Pons (tissue), 1 donor: ENCODE measurements around the gene SLC35F6.
A peak's percentile ranks its signal among the peaks of the same experiment; 100 is the strongest.

ENCODE experiments used
- DNase-seq: peaks from one replicate; pipeline ENCODE4 v3.0.0-alpha.2; 2016; ENCODE audit warnings: low spot score

Gene SLC35F6

GRCh38 chr2:26764078-26764887 is at the start of gene SLC35F6:
Gene SLC35F6 (plus strand): TSS chr2:26764284. CDS start chr2:26764350, 66 bp downstream.
- DNase-seq = peak; percentile 70

GRCh38 chr2:26715528-26716270 is 48.4 kb upstream of the SLC35F6 start:
- DNase-seq = no peak

GRCh38 chr2:26716340-26716739 is 47.7 kb upstream of the SLC35F6 start:
- DNase-seq = no peak

- no peak for DNase-seq
Observed at GRCh38 chr2:26716769-26717168, 47.3 kb upstream of the SLC35F6 start.

- DNase-seq = no peak
Observed at GRCh38 chr2:26717362-26717761, 46.7 kb upstream of the SLC35F6 start.

DNA sequence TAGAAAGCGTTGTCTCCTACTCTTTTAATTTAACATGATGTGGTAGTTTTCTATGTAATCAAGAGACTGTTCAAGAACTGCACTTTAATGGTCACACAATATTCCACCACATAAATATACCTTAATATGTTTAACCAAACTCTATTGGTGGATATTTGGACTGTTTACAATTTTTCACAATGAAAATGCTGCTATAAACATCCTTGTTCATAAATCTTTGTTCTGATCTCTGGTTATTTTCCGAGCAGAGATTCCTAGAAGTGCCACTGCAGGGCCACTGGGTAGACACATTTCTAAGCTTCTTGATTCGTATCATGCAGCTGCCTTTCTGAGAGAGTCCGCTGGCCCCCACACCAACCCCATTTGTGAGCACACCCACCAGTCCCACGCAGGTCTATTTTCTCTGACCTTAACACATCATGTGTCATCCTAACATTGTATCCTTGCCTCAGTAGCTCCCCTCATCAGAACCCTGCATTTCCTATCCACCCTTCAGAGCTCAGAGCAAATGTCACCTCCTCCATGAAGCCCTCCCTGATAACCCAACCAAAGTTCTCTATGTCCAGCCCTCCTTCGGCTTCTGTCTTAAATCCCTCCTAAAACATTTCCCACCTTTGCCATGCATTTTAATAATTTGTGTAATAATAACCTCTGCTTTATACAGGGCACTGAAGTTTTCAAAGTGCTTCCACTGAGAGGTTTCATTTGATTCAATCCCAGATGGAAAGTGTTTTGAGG is 45.0 kb upstream of the SLC35F6 start:
- DNase-seq = no peak

DNA sequence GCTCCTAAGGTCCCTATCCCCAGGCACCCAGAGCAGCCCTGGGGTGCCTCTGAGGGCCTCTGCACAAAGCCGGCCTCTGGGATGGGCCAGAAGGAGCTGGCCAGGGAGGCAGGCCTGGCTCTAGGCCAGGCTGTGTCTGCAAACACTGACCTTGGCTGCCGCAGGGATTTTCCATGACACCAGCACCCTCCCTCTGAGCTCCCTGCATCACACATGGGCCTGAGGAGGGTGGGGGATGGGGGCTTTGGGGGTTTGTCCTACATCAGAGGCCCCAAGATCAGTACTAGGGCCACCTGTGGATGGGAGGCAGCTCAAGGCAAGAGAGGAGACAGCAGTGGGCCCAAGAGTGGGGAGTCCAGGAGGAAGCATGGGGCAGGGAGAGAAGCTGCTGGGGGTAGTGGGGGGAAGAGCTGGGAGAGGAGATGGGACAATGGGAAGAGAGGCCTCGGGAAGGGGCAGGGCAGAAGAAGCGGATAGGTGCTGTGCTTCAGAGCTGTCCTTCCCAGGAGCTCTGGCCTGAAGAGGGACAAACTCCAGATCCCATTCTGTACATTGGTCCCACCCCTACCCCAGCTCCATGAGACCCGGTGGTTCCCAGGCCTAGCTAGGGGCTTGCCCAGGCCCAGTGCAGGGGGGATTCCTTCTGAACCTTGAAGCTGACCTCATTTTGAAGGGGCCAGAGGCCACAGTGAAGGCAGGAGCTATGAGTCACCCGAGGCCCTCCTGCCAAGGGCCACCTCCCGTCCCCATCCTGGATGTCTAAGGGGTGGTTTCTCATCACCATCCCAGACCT is 43.6 kb upstream of the SLC35F6 start:
- DNase-seq = no peak

DNA sequence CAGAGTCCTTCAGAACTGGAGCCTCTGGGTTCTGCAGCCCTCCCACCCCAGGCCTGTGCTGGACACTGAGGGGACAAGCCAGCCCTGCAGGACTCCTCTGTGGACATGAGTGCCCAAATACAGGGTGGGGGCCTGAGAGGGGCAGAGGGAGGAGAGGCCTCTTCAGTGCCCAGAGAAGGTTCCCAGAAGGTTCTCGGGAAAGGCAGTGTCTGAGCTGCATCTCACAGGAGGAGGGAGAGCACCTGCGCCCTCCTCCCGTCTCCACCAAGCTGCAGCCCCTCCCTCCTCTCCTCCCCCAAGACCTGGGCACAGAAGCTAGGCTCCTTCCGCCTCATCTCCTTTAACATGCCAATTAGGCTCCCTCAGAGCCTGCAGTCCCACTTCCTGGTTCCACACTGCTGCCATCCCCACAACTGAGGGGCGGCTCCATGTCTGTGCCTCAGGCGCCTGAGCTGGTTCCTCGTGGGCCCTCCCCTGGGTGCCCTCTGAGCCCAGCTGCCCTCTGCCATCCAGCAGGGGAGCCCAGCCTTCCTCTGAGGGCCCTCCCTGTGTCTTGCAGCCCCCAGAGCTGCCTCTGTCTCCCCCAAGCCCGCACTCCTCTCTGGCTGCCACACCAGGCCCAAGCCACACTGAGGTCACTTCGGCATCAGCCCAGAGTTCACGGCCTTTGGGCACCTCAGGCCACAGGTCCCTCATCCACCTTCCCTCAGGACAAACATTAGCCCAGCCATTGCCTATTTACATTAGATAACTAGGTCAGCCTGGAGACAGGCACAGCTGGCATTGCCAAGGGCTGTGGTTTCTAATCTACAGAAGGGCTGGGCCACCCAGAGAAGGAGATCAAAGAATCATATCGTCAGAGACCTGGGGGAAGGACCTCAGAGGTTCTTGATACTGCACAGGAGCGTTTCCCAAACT is 42.7 kb upstream of the SLC35F6 start:
- DNase-seq = no peak

DNA sequence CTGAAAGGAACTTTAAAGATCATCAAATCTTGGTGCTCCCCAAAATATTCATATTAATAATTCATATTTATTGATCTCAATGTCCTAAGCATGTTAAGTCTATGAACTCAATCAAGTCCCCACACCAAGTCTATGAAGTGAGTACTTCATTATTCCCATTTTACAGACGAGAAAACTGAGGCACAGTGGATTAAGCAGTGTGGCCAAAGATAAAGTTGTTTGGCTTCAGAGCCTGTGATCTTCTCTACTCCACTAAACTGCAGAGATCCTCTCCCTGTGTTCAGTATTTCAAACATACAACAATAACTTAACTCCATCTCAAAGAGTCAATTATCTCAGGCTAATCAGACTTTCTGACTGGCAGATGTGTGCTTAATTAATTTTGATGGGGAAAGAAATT is 41.8 kb upstream of the SLC35F6 start:
- no peak for DNase-seq

GRCh38 chr2:26722911-26723310 is 41.2 kb upstream of the SLC35F6 start:
- DNase-seq = no peak

GRCh38 chr2:26723475-26723874 is 40.6 kb upstream of the SLC35F6 start:
- no peak for DNase-seq

DNA sequence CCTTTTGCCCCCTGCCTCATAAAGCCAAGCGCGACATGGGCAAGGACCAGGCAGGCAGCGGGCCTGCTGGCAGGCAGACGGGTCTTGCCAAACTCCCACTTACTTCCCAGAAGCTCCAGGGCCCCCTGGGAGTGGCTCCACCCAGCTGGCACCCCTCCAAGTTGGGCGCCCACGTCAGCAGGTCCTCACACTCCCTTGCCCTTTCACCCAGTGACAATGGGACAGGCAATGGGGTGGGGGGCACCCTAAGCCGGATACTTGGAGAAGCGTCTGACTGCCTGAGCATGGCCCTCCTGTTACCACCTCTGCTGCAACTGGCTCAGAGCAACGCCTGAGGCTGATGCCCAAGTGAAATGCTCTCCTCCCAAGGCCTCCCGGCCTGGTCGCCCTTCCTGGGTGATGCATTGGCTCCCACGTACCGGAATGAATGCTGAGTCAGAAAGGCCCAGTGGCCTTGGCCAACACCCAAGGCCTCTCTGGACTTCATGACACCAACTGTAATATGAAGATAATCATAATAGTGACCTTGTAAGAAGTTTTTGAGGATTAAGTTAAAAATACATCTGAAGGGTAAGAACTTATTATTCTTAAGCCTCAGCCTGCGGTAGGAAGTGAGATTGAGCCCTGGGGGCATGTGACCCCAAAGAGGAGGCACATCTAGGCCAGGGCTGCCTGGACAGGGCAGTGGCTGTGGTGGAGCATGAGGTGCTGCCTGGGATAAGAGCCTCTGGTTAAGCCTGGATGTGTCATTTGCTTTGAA is 39.9 kb upstream of the SLC35F6 start:
- DNase-seq = no peak

DNA sequence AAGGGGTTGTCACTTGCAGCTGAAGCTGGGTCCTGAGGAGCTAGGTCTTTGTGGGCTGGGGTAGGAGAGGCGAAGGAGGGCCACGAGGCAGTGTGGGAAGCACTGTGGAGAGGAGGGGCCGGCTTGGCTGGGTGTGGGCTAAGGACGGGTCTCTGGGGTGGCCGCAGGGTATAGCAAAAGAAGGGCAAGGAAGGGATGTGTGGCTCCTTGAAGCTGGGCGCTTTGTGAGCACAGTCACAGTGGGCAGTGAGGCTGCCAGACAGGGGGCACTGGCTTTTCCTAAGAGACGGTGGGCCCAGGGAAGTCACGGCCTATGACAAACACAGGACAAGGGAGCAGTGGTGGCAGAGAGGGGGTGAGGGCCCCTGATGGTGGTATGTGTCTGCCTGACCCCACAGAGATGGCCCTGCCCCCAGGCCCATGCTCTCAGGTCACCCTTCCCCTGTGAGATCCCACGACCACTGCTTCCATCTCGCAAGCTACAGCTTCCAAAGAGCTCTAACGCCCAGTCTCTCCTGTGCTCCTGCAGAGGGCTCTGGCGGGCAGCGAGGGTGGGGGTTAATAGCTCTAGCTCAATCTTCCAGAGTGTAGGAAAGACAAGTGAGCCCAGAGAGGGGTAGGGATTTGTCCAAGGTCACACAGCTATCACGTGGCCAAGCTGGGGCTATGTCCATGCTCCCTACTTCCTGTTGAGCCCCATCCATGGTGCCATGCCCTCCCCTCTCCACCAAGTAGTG is 39.1 kb upstream of the SLC35F6 start:
- no peak for DNase-seq

GRCh38 chr2:26725521-26725820 is 38.6 kb upstream of the SLC35F6 start:
- no peak for DNase-seq

DNA sequence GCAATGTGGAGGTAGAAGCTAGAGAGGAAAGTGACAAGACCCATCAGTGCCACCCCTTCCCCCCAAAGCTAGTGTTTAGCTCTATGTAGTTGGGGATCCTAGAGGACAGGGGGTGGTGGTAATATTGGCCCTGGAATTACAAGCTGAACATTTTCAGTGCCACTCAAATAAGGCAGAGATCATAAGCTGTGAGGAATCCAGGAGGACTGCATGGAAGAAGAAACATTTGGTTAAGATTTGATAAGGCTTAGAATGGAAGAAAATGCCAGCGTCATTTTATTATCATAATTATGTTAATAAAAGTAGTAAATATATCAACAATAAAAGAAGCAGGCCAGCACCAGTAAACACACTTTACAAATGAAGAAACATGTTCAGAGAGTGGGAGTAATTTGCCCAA is 37.9 kb upstream of the SLC35F6 start:
- no peak for DNase-seq

DNA sequence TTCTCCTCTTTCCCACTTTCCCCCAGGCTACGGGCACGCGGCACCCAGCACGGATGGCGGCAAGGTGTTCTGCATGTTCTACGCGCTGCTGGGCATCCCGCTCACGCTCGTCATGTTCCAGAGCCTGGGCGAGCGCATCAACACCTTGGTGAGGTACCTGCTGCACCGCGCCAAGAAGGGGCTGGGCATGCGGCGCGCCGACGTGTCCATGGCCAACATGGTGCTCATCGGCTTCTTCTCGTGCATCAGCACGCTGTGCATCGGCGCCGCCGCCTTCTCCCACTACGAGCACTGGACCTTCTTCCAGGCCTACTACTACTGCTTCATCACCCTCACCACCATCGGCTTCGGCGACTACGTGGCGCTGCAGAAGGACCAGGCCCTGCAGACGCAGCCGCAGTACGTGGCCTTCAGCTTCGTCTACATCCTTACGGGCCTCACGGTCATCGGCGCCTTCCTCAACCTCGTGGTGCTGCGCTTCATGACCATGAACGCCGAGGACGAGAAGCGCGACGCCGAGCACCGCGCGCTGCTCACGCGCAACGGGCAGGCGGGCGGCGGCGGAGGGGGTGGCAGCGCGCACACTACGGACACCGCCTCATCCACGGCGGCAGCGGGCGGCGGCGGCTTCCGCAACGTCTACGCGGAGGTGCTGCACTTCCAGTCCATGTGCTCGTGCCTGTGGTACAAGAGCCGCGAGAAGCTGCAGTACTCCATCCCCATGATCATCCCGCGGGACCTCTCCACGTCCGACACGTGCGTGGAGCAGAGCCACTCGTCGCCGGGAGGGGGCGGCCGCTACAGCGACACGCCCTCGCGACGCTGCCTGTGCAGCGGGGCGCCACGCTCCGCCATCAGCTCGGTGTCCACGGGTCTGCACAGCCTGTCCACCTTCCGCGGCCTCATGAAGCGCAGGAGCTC is 36.2 kb upstream of the SLC35F6 start:
- DNase-seq = no peak

DNA sequence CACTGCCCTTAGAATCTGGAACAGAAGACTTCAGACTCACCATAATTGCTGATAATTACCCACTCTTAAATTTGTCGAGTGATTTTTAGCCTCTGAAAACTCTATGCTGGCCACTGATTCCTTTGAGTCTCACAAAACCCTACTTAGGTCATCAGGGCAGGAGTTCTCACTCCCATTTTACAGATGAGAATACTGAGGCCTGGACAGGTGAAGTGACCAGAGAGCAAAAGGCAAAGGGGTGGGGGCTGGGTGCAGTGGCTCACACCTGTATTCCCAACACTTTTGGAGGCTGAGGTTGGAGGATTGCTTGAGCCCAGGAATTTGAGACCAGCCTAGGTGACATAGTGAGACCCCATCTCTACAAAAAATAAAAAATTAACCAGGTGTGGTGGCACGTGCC is 34.8 kb upstream of the SLC35F6 start:
- DNase-seq = no peak

DNA sequence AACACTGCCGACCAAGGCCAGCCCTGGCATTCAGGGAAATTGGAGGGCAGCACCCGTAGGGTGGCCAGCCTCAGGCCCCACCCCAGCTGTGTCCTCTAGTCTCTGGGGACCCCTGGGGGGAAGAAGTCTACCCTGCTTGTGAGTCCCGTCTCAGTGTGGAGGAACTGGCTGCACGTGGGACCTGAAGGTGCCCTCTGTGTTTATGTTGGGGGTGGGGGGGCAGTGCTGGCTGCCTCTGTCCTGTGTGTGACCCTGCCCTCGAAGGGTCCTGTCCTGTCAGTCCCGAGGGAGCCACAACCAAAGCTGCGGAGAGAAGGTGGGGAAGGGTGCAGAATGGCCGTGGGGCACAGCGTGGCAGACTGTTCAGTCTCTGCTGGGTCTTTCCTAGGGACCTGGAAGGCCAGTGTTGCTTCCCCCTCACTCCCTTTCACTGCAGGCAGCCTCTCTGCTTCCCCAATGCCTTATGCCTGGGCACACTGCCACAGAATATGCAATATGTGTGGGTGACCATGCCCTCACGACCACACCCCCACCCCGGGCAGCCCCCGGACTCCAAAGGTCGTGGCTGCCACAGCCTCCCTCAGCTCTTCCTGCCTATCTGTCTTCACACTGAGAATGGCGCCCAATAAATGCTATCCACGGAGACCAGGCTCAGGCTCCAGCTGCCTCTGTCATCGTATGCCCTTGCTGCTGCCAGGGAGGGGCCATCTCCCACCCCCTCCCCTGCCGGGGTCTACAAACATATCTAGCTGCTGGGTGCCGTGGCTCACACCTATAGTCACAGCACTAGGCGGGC is 33.3 kb upstream of the SLC35F6 start:
- no peak for DNase-seq
